EH (cell line): ENCODE measurements around the gene IPPK.
"Not testable (repeated sequence)": the region's sequence is repeated elsewhere in the genome, so short reads cannot be mapped to it uniquely, and the experiment has no call there.

Experiments
- DNase-seq: peaks from one replicate; pipeline ENCODE4 v3.0.0-alpha.2; 2015; ENCODE audit warnings: low read depth

IPPK gene

GRCh38 chr9:92637886-92638620, 31.9 kb downstream of the IPPK start:
- no peak for DNase-seq

- DNase-seq, result no peak
Measured at GRCh38 chr9:92637326-92637725, 32.6 kb downstream of the IPPK start.

GRCh38 chr9:92636627-92637026, 33.3 kb downstream of the IPPK start:
- no peak for DNase-seq

GRCh38 chr9:92635760-92636159, 34.2 kb downstream of the IPPK start:
- DNase-seq, result no peak

GRCh38 chr9:92634712-92635605, 35.0 kb downstream of the IPPK start:
- peak; percentile 75 for DNase-seq

GRCh38 chr9:92633614-92634278, 36.2 kb downstream of the IPPK start:
- no peak for DNase-seq

GRCh38 chr9:92632641-92633040, 37.3 kb downstream of the IPPK start:
- DNase-seq, result no peak

- DNase-seq, result no peak
Measured at GRCh38 chr9:92631452-92632343, 38.2 kb downstream of the IPPK start.

GRCh38 chr9:92627651-92628050, 42.3 kb downstream of the IPPK start:
- DNase-seq, result no peak

GRCh38 chr9:92626484-92626883, 43.4 kb downstream of the IPPK start:
- DNase-seq, result no peak

GRCh38 chr9:92623936-92624335, 46.0 kb downstream of the IPPK start:
- DNase-seq, result not testable (repeated sequence)

GRCh38 chr9:92620845-92621244, 49.1 kb downstream of the IPPK start:
- DNase-seq, result no peak

- no peak for DNase-seq
Measured at GRCh38 chr9:92619601-92620300, 50.2 kb downstream of the IPPK start.

- DNase-seq, result peak; percentile 18
Measured at GRCh38 chr9:92618633-92619225, 51.2 kb downstream of the IPPK start.

GRCh38 chr9:92617951-92618510, 51.9 kb downstream of the IPPK start:
- DNase-seq, result no peak

- no peak for DNase-seq
Measured at GRCh38 chr9:92617195-92617813, 52.6 kb downstream of the IPPK start.

GRCh38 chr9:92616655-92617111, 53.2 kb downstream of the IPPK start:
- DNase-seq, result no peak

GRCh38 chr9:92616199-92616641, 53.7 kb downstream of the IPPK start:
- no peak for DNase-seq

GRCh38 chr9:92615790-92616189, 54.1 kb downstream of the IPPK start:
- no peak for DNase-seq
